Mesothelial cell of epicardium (in vitro differentiated cells): Measurements from ENCODE around the gene CMIP. TPM values are rescaled to one million over a fixed set of nuclear protein-coding genes. Genes with fewer than 3 reads are reported as not detected.

Experiments
- DNase-seq, 2 experiments: peaks; one replicate each; pipeline ENCODE4 v3.0.0; 2021; ENCODE audit warnings: low spot score in 2 of 2; ENCODE audit not compliant: unreplicated experiment in 2 of 2
- H3K27ac Mint-ChIP-seq: 2 replicates; pipeline ENCODE4 v1.8.0; 2021; ENCODE audit warnings: mixed read lengths
- H3K27me3 Mint-ChIP-seq: 2 replicates; pipeline ENCODE4 v1.8.0; 2021; ENCODE audit warnings: low read depth, mixed read lengths
- H3K36me3 Mint-ChIP-seq: 2 replicates; pipeline ENCODE4 v1.8.0; 2021; ENCODE audit warnings: mixed read lengths
- H3K4me1 Mint-ChIP-seq: 2 replicates; pipeline ENCODE4 v1.8.0; 2021; ENCODE audit warnings: mixed read lengths
- H3K4me3 Mint-ChIP-seq: 2 replicates; pipeline ENCODE4 v1.8.0; 2021; ENCODE audit warnings: mild to moderate bottlenecking, moderate library complexity, mixed read lengths
- H3K9me3 Mint-ChIP-seq: 2 replicates; pipeline ENCODE4 v1.8.0; 2021; ENCODE audit warnings: mixed read lengths
- CTCF ChIP-seq: fragments of 200-600 bp; sonication (generic); IDR thresholded peaks from one replicate; pipeline ENCODE4 v1.5.0; 2021; ENCODE audit warnings: antibody characterized with exemption; ENCODE audit not compliant: unreplicated experiment
- total RNA-seq: library from RNA; stranded (reverse); gene quantifications from 3 replicates; pipeline ENCODE4 v1.2.1, GENCODE V29; 2021

CMIP gene
- total RNA-seq, 1 donor from 2014 or later: 71.0 TPM

- H3K4me1 Mint-ChIP-seq: peaks cover 11% of the 10 kb centered on the region
- H3K4me3 Mint-ChIP-seq: no peak overlapping the region
- DNase-seq: no peak
- peaks cover 16% of the 10 kb centered on the region for H3K36me3 Mint-ChIP-seq
- H3K9me3 Mint-ChIP-seq: peaks cover 6% of the 10 kb centered on the region
- no peak for TF ChIP-seq CTCF
- H3K27ac Mint-ChIP-seq: peak overlapping the region; percentile 13
- no peaks in the 10 kb centered on the region for H3K27me3 Mint-ChIP-seq
Measured at GRCh38 chr16:81515721-81516120, 71.1 kb downstream of the CMIP start.

- Mint-ChIP-seq H3K36me3 (peaks cover 10% of the 10 kb centered on the region), H3K4me3 (no peak overlapping the region), H3K9me3 (peaks cover under 1% of the 10 kb centered on the region), H3K27me3 (no peaks in the 10 kb centered on the region), H3K4me1 (peaks cover 11% of the 10 kb centered on the region), H3K27ac (peak overlapping the region; percentile 13)
- no peak for TF ChIP-seq CTCF
- no peak for DNase-seq
Measured at GRCh38 chr16:81516478-81517149, 72.0 kb downstream of the CMIP start.

GRCh38 chr16:81517150-81517499, 72.5 kb downstream of the CMIP start:
- Mint-ChIP-seq H3K4me1 (peaks cover 11% of the 10 kb centered on the region), H3K36me3 (peaks cover 9% of the 10 kb centered on the region), H3K27me3 (no peaks in the 10 kb centered on the region), H3K4me3 (no peak overlapping the region), H3K27ac (no peak overlapping the region), H3K9me3 (no peaks in the 10 kb centered on the region)
- no peak for DNase-seq
- TF ChIP-seq CTCF: no peak

- H3K4me1 Mint-ChIP-seq: peaks cover 11% of the 10 kb centered on the region
- no peak for TF ChIP-seq CTCF
- no peak for DNase-seq
Measured at GRCh38 chr16:81517629-81518438, 73.2 kb downstream of the CMIP start.

GRCh38 chr16:81518439-81518757, 73.8 kb downstream of the CMIP start:
- H3K4me3 Mint-ChIP-seq: no peak overlapping the region
- TF ChIP-seq CTCF: no peak
- peaks cover 13% of the 10 kb centered on the region for H3K36me3 Mint-ChIP-seq
- no peak overlapping the region for H3K27ac Mint-ChIP-seq
- no peaks in the 10 kb centered on the region for H3K9me3 Mint-ChIP-seq
- H3K27me3 Mint-ChIP-seq: no peaks in the 10 kb centered on the region
- no peak for DNase-seq
- peaks cover 10% of the 10 kb centered on the region for H3K4me1 Mint-ChIP-seq

More at GRCh38 chr16:81517629-81518438, 73.2 kb downstream of the CMIP start:
- no peaks in the 10 kb centered on the region for H3K27me3 Mint-ChIP-seq
- peaks cover 9% of the 10 kb centered on the region for H3K36me3 Mint-ChIP-seq
- no peak overlapping the region for H3K4me3 Mint-ChIP-seq
- peak overlapping the region; percentile 12 for H3K27ac Mint-ChIP-seq
- no peaks in the 10 kb centered on the region for H3K9me3 Mint-ChIP-seq
